ENCODE results near the gene PIGU. TPM values are rescaled to one million over a fixed set of nuclear protein-coding genes. Genes with fewer than 3 reads are reported as not detected.

Gene PIGU
- total RNA-seq, 2 donors from 2014 or later, result 35.8 to 41.2 TPM

DNA sequence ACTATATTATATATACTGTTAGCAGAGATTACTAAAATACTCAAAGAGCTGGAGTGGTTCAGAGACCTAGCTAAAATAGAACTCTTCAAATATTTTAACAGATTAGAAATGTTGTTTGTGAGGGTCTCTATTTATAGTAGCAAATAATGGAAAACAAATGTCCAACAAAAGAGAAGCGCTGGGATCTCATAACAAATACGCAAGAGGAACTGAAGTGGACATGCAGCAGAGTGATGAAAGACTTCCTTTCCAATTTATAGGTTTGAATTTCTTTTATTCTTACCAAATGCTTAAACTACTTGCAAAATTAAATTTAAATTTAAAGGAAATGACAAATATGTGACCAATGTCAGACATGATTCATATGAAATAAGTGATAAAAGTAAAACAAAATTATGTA lies 49.9 kb downstream of the PIGU start:
- TF ChIP-seq, protein P1, sequence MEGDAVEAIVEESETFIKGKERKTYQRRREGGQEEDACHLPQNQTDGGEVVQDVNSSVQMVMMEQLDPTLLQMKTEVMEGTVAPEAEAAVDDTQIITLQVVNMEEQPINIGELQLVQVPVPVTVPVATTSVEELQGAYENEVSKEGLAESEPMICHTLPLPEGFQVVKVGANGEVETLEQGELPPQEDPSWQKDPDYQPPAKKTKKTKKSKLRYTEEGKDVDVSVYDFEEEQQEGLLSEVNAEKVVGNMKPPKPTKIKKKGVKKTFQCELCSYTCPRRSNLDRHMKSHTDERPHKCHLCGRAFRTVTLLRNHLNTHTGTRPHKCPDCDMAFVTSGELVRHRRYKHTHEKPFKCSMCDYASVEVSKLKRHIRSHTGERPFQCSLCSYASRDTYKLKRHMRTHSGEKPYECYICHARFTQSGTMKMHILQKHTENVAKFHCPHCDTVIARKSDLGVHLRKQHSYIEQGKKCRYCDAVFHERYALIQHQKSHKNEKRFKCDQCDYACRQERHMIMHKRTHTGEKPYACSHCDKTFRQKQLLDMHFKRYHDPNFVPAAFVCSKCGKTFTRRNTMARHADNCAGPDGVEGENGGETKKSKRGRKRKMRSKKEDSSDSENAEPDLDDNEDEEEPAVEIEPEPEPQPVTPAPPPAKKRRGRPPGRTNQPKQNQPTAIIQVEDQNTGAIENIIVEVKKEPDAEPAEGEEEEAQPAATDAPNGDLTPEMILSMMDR (conservative IDR thresholded peaks at IDR 0.05), result no peak
- Histone ChIP-seq H3K27me3 (ENCODE audit: control insufficient read depth, insufficient read depth, low read length, poor library complexity, severe bottlenecking) (no peaks in the 10 kb centered on the region), H3K4me3 (ENCODE audit: low read length) (no peak overlapping the region), H3K9me3 (ENCODE audit: control insufficient read depth, low read length) (no peaks in the 10 kb centered on the region), H3K36me3 (ENCODE audit: control insufficient read depth, insufficient read depth, low read length) (peaks cover 10% of the 10 kb centered on the region), H3K4me1 (ENCODE audit: control insufficient read depth, insufficient read depth, low read length) (no peaks in the 10 kb centered on the region), H3K27ac (ENCODE audit: low read depth, low read length) (no peak overlapping the region), H3K9ac (ENCODE audit: extremely low read depth, low read length, poor library complexity, severe bottlenecking) (no peak overlapping the region)
- WGBS, 2 experiments (ENCODE audit: insufficient coverage in 1 of 2, insufficient read length in 1 of 2), result 96 to 100% methylated on average over 1 to 2 of the region's 2 CpGs
- Mint-ChIP-seq H3K27me3 (ENCODE audit: insufficient read depth) (no peaks in the 10 kb centered on the region), H3K4me3 (no peak overlapping the region), H3K4me1 (peaks cover 5% of the 10 kb centered on the region), H3K36me3 (ENCODE audit: low read depth) (peaks cover 32% of the 10 kb centered on the region), H3K9me3 (no peaks in the 10 kb centered on the region), H3K27ac (no peak overlapping the region)
- DNase-seq, result no peak

- Mint-ChIP-seq H3K4me3 (no peak overlapping the region), H3K9me3 (no peaks in the 10 kb centered on the region), H3K27me3 (ENCODE audit: insufficient read depth) (no peaks in the 10 kb centered on the region), H3K4me1 (peaks cover 5% of the 10 kb centered on the region), H3K36me3 (ENCODE audit: low read depth) (peaks cover 34% of the 10 kb centered on the region), H3K27ac (peak overlapping the region; percentile 52)
- H3K4me3 ChIP-seq (ENCODE audit: low read length), result no peak overlapping the region
- no peaks in the 10 kb centered on the region for H3K9me3 ChIP-seq (ENCODE audit: control insufficient read depth, low read length)
- TF ChIP-seq, protein P1 (conservative IDR thresholded peaks at IDR 0.05), result no peak
- peaks cover 6% of the 10 kb centered on the region for H3K36me3 ChIP-seq (ENCODE audit: control insufficient read depth, insufficient read depth, low read length)
- H3K27ac ChIP-seq (ENCODE audit: low read depth, low read length), result no peak overlapping the region
- no peak for DNase-seq
- no peak overlapping the region for H3K9ac ChIP-seq (ENCODE audit: extremely low read depth, low read length, poor library complexity, severe bottlenecking)
- no peaks in the 10 kb centered on the region for H3K27me3 ChIP-seq (ENCODE audit: control insufficient read depth, insufficient read depth, low read length, poor library complexity, severe bottlenecking)
- no peaks in the 10 kb centered on the region for H3K4me1 ChIP-seq (ENCODE audit: control insufficient read depth, insufficient read depth, low read length)
- WGBS, 2 experiments (ENCODE audit: insufficient coverage in 1 of 2, insufficient read length in 1 of 2), result 73 to 90% methylated on average over 2 to 3 of the region's 3 CpGs
These were observed 52.3 kb downstream of the PIGU start for GRCh38 chr20:34624629-34625028.

GRCh38 chr20:34622821-34623451 lies 54.0 kb downstream of the PIGU start:
- Mint-ChIP-seq H3K27ac (no peak overlapping the region), H3K36me3 (ENCODE audit: low read depth) (peaks cover 34% of the 10 kb centered on the region), H3K9me3 (no peaks in the 10 kb centered on the region), H3K27me3 (ENCODE audit: insufficient read depth) (no peaks in the 10 kb centered on the region), H3K4me3 (no peak overlapping the region), H3K4me1 (peaks cover 5% of the 10 kb centered on the region)
- Histone ChIP-seq H3K4me1 (ENCODE audit: control insufficient read depth, insufficient read depth, low read length) (no peaks in the 10 kb centered on the region), H3K9me3 (ENCODE audit: control insufficient read depth, low read length) (peaks cover 4% of the 10 kb centered on the region), H3K4me3 (ENCODE audit: low read length) (no peak overlapping the region), H3K27ac (ENCODE audit: low read depth, low read length) (no peak overlapping the region), H3K9ac (ENCODE audit: extremely low read depth, low read length, poor library complexity, severe bottlenecking) (no peak overlapping the region), H3K27me3 (ENCODE audit: control insufficient read depth, insufficient read depth, low read length, poor library complexity, severe bottlenecking) (no peaks in the 10 kb centered on the region), H3K36me3 (ENCODE audit: control insufficient read depth, insufficient read depth, low read length) (peaks cover 5% of the 10 kb centered on the region)
- TF ChIP-seq, protein P1 (conservative IDR thresholded peaks at IDR 0.05), result no peak
- peak; percentile 21 for DNase-seq
- 94 to 97% methylated on average over 5 to 6 of the region's 6 CpGs for WGBS, 2 experiments (ENCODE audit: insufficient coverage in 1 of 2, insufficient read length in 1 of 2)

Measured in endodermal cell (in vitro differentiated cells).